Measurements from ENCODE around the gene IGSF9.

DNA sequence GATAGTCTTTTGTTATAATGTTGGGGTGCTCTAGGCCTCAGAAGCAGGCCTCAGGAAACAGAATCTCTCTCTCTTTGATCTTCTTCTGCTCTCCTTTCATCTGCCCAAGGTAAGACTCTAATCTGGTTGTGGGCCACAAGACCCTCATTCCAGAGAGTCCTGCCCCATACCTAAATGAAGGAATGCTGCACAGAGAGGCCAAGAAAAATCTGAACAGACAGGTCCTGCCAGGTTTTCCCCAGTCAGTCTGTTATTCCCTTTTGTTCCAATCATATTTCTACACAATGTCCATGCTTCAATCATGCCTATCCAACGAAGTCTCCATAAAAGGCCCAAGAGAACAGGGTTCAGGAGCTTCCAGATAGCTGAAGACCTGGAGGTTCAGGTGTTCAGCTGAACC is 38.5 kb downstream of the IGSF9 start:
- TF ChIP-seq POLR2A (IDR thresholded peaks at IDR 0.05; ENCODE audit: low read length) (no peak), GATA1 (IDR thresholded peaks at IDR 0.05; ENCODE audit: low read depth, low read length) (no peak)
